SW480 (cell line): Measurements from ENCODE around the gene SQSTM1.
A peak's percentile ranks its signal among the peaks of the same experiment; 100 is the strongest.

Experiments used
- DNase-seq: peaks from one replicate; pipeline ENCODE4 v3.0.0-alpha.2; 2016; ENCODE audit warnings: low spot score

Gene SQSTM1

DNA sequence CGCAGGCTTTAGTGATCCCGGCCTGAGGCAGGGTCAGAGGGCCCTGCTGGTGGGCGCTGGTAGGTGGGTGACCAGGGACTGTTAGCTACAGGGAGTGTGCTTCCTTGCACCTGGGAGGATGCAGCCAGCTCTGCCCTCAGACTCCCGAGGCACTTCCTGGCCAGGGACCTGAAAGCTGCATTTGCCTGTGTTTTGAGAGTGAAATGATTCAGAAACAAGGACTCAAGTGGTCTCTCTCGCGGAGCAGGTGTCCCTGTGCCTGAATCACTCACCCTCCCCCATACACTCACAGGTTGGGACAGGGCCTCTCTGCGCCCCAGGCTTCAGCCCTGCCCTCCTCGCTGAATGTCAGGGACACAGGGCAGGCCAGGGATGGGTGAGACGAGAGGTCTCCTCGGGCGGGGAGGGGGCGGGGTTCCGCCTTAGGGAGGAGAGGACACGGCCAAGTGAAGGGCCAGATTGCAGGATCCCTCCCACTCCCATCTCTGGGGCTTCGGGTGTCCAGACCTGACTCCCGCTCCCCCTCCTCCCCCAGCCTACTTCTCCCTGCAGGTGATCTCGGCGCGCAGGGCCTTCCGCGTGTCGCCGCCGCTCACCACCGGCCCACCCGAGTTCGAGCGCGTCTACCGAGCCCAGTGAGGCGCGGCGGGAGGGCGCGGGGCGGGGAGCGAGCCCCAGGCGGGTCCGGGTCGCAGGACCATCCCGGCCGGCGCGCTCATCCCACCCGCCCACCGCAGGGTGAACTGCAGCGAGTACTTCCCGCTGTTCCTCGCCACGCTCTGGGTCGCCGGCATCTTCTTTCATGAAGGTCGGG is 25.4 kb upstream of the SQSTM1 start:
- peak; percentile 49 for DNase-seq

DNA sequence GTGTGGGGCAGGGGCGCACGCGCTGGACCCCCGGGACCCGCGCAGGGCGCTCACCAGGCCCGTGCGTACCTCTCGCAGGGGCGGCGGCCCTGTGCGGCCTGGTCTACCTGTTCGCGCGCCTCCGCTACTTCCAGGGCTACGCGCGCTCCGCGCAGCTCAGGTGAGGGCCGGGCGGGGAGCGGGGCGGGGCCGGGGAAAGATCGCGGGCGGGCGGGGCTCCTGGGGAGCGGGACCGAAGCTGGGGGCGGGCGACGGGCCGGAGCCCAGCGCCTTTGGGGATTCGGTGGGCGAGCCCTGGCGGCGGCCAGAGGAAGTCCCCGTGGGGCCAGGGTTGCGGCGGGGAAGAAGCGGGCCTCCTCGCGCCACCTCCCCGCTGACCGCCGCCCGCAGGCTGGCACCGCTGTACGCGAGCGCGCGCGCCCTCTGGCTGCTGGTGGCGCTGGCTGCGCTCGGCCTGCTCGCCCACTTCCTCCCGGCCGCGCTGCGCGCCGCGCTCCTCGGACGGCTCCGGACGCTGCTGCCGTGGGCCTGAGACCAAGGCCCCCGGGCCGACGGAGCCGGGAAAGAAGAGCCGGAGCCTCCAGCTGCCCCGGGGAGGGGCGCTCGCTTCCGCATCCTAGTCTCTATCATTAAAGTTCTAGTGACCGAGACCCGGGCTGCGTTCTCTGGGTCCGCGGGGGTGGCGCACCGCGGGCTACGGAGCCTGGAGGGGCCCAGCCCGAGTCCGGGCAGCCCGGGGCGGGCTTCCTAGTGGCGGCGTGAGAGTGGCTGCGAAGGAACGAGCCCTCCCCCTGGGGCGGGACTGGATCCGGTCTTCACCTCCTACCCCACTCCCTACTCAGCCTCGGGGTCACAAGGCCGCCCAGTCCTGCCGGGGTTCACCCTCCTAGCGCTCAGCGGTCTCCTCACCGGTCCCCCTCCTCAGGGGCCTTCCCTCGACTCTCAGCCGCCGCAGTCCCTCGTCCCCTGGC is 24.6 kb upstream of the SQSTM1 start:
- peak; percentile 92 for DNase-seq

DNA sequence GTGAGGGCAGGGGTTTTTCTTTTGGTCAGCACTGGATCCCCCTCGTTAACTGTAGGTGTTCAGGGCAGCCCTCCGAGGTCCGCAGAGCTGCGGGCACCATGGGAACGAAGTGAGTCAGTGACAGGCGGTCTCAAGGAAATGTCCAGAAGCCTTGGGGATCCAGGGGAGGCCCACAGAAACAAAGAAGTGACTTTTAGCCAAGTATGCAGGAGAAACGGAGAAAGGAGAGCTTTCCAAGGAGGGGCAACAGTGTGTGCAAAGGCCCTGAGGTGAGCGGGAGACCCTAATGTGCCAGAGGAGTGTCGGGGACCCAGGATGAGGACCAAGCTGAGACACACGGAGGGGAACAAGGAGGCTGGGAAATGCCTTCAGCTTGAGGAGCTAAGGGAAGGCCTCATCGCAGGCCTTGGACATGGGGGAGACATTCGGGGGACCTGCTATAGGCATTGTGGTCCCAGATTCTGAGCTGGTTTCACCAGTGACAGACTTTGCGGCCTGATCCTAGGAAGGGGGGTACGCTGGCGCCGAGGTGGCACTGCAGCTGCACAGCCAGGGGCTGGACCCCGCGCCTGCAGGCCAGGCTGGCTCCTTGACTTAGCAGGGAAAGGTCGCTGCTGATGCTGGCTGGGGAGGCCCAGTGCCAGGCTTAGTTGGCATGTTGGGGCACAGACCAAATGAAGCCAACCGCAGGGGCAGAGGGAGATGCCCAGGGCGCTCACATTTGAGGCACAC is 23.7 kb upstream of the SQSTM1 start:
- DNase-seq = no peak

DNA sequence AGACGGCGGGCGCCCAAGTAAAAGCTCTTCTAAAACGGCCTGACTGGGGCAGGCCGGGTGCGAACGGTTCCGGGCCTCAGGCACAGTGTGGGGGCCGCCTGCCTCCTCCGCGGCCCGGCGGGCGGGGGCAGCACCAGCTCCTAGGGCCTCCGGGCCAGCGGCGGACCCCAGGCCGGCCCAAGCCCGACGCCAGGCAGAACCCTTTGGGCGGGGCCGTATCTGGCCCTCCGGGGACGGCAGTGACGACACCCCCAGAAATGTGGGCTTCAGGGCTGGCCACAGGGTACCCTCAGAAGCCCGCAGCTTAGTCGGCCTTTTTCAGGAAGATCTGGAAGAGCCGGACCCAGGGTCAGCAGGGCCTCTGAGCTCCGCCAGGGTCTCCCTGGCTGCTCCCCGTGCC is 23.0 kb upstream of the SQSTM1 start:
- no peak for DNase-seq

DNA sequence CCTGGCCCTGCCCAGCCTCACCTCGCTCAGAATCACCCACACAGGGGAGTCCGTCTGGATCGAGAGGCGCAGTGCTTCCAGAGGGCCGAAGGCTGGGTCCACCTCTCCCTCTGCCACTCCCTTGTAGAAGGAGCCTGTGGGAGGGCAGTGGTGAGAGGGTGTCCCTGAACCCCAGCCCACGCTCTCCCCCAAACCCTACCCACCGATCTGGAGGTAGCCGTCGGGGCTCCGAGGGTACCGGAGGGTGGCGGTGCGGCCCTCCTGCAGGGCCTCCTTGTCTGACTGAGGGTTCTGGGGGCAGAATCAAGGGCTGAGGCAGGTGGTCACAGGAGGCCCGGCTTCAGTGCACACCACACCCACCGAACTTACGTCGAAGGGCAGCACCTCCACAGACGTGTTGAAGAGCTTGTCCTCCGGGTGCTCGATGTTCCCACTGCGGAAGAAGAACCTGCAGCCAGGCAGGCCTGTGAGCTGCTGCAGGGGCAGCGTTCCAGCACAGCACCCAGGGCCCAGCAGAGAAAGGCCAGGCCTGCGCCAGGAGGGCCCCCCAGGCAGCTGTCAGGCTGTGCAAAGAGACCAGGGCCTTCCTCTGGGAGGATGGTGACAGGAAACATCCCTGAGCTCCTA is 22.4 kb upstream of the SQSTM1 start:
- no peak for DNase-seq

DNA sequence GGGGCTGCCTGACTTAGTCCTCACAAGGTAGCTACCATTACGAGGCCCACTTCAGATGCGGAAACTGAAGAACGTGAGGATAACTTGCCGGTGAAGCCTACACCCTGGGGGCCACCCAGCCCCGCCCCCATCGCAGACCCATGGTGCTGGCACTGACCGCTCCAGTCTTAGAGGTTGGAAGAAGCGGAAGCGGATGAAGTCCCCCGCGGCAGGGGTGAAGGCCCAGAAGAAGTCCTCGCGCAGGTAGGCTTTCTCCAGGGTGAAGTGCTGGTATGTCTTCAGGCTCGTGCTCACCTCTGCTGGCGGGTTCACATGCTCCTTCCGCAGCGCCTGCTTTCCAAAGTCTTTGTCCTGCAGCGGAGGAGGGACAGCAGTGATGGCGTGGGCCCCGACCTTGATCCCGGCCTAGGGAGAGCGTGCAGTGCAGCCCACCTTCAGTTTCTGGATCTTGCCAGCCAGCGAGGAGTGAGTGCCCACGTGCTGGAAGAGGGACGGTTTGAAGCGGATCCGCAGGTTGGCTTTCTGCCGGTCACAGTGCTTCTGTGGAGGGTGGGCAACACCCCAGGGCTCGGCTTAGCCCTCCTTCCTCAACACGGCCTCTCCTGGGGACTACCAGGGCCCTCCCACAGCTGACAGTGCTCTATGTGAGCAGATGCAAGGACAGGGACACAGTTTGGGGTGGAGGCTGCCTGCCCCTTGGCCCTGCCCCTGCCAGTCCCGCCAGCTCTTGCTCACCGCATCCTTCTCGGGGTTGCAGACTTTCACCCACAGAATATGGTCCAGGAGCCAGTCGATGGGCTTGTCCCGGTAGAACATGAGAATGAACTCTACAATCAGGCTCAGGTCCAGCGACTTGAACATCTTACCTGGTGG is 21.7 kb upstream of the SQSTM1 start:
- no peak for DNase-seq

DNA sequence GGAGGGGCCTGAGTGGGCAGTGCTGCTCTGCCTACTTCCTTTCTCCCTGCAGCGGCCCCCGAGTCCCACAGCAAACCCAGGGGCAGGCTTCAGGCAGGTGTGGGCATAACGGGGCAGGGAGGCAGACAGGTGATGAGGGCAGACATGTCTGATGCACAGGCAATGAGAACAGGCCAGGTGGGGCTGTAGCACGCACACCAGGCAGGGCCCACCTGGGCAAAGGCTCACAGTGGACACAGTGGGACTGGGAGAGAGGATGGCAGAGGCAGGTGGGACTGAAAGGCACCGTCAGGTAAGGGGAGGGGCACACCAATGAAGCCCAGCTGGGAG is 21.1 kb upstream of the SQSTM1 start:
- DNase-seq = no peak

DNA sequence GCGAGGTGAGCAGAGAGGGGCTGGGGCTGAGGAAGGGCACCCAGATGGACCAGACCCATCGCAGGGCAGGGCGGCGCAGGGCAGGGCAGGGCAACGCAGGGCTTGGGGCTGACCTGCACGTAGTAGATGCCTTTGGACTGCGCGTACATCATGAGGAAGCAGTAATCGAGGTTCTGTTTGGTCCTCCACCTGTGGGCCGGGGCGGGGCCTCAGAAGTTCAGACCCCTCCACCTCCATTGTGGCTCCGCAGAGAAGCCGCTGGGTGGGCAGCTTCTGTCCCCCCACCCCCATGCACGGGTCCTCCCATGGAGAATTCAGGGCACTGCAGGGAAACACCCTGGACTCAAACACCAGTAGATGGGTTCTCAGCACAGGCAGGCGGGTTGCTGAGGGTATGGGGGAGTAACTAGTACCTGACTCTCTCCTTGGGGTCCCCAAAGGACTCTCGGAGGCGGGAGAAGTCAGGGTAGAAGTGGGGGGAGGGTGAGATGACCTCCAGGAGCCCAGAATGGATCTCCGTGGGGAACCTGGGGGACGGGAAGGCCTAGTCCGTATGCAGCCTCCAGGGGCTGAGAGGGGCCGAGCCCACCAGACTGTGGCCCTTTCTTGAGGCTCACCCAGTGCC is 20.5 kb upstream of the SQSTM1 start:
- DNase-seq = no peak

DNA sequence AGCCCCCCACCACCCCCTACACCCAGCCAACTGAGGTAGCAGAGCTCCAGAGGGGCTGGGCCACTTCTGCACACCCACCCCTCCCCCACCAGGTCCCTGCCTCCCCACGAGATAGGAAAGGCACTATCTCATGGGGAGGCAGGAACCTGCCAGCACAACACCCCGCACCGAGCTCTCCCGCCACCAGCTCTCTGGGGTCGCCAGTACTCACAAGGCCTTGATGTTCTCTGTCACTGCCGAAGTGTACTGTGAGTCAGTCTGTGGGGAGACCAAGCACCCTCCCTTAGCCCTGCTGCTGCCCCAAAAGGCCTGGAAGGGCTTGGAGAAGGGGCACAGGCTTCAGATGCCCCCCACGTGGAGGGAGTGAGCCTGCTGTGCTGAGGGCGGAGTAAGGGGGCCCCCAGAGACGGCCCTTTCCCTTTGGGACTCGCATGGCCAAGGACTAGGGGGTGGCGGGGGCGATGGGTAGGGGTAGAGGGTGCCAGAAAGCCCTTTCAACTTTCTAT is 20.0 kb upstream of the SQSTM1 start:
- no peak for DNase-seq

DNA sequence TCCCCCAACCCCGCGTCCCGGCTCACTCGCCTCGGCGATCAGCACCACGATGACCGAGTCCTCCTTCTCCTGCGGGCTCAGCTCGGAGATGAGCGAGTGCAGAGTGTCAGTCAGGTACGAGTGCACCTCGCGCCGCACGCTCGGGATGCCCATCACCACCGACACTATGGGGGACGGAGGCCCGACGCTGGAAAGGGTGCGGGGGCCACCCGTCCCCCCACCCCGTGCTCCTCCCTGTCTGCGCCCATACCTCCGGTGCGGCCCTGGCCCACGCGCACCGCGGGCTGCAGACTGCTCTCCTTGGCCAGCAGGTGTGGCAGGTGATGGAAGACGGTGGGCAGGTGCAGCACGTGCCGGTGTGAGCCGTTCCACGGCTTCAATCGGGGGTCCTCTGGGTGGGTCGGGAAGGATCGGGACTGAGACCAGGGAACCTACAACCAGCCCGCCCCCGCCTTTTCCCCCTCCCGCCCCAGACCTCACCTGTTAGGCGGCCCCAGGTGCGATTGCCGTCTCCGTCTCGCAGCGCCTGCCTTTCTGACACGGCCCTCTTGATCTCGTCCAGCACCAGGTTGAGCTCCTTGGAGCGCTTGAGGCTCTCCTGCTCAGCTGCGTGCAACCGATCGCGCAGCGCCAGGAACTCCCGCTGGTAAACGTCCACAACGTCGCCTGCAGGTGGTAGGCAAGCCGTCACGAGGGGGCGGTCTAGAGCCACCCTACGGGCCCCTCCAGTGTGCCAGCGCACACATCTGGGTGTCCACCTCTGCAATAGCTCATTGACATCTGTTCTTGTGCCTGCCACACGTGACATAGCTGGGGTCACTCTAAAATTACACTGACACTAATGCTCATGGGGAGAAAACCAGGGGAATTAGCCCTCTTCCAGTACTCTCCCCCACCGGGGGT is 19.1 kb upstream of the SQSTM1 start:
- no peak for DNase-seq

DNA sequence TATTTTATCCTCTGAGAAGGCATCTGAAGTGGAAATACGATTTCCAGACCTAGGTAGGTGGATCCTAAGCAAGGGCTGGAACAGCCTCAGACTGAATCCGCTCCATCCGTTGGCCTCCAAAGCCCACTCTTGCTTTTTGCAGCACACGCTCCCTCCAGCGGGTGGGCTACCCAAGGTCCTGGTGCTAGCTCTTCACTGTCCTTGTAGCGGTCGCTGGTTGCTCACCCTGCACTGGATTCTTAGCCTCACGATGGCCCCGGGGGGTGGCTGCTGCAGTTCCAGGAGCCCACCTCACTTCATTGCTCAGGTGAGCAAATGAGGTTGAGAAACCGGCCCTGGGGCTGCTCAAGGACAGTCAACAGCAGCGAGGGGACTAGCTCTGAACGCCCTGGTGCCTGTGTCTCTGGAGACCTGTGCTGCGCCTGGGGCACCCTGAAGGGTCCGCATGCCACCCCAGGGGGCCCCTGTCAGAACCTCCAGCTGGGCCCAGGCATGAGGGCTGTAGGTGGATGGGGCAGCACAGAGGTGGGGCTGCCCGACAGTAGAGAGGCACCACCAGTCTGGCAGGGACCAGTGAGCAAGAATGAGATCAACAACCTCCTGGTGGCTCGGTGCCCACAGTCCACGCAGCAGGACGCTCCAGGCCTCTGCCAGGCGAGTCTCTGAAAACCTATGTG is 18.4 kb upstream of the SQSTM1 start:
- no peak for DNase-seq

DNA sequence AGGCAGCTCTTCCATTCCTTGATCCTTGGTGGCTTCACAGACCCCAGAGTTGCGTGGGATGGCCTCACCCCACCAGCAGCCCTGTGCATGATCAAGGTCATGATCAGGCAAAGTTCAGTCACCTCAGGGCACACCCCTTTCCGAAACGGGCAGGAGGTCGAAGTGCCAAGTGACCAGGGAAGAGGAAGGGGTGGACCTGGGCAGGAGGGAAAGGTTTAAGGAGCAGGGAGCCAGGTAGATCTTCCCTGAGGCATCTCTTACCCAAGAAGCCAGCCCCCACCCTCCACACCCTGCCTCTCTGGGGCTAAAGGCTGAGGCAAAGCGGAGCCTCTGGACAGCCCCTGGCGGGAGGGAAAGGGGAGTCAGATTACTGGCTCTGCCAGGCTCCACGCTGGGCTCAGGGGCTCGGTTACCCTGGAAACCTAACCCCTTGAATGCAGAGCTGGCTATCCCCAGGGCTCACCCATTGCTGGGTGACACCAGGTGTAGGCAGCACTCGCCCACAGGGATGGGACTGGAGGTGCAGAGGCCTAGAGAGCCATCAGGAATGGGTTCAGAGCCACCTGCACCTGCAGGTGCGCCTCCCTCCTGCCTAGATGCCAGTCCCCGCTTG is 17.6 kb upstream of the SQSTM1 start:
- DNase-seq = peak; percentile 27

DNA sequence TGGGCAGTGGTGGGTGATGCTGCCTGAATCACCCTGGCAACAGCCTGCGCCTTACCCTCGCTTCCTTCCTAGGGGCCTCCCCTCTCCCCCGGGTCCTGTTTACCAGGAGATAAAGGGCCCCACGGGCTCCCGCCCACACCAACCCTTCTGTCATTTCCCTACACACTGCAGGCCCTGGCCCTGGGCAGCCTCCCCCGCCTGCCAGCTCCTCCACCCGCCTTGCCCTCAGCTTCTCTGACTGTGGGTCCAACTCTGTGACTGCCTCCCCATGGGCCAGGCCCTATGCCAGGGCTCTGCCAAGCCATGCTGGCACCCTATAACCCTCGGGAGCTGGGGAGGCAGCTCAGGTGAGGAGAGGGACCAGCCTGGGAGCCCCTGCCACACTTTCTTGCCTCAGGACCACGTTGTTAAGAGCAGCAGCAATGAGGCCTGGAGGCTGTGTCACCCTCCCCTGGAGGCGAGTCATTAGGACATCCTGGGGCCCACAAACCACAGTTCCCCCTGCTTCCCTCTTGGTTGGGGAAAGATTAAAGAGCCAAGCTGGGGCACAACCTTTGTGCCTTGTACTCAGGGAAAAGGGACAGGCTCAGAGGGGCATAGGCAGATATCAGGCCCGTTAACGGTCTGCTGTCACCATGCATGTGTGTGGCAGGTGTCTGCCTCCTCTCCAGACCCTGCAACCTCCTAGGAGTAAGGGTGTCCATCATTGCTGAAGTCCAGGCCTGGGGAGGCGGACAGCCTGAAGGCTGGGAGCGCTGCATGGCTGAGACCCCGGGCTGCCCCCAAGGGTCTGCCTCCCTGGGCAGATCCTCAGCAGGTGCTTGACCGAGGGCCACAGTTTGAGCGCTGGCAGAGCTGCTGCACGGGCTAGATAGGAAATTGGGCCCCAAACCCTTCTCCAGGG is 16.8 kb upstream of the SQSTM1 start:
- DNase-seq = peak; percentile 20

DNA sequence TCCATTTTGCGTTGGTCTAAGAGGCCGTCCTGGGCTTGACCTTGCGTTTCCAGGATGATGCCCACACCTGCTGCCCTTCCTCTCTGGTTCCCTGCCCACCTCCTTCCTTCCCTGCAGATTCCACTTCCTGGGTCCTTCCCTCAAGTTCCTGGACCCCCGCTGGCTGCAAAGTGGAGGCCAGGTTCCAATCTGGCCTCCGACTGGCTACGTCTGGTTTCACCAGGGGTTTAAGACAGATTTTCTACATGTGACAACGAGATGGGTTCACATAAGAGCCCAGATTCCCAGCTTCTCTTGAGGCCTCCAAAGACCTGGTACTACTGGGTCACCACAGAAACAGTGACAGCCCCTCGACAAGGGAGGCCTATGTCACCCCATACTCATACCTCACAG is 16.2 kb upstream of the SQSTM1 start:
- DNase-seq = no peak

DNA sequence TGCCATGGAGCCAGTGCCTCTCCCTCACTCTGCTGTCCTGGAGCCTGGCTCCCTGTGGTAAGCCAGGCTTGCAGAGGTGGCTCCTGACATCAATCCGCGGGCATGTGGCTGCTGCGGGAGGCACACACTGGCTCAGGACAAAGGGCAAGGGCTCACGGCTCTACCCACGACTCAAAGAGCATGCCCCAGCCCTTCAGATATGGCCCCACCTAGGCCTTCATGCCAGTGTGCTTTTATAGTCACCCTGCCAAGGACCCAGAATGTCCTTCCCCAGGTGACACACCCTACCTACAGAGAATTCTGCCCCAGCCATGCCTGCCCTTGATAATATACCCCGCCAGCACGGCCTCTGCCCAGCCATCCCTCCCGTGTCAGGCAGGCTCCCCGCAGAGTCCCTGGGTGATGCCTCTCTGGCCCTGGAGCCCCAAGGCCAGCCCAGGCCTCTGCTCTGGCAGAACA is 15.6 kb upstream of the SQSTM1 start:
- peak; percentile 41 for DNase-seq

DNA sequence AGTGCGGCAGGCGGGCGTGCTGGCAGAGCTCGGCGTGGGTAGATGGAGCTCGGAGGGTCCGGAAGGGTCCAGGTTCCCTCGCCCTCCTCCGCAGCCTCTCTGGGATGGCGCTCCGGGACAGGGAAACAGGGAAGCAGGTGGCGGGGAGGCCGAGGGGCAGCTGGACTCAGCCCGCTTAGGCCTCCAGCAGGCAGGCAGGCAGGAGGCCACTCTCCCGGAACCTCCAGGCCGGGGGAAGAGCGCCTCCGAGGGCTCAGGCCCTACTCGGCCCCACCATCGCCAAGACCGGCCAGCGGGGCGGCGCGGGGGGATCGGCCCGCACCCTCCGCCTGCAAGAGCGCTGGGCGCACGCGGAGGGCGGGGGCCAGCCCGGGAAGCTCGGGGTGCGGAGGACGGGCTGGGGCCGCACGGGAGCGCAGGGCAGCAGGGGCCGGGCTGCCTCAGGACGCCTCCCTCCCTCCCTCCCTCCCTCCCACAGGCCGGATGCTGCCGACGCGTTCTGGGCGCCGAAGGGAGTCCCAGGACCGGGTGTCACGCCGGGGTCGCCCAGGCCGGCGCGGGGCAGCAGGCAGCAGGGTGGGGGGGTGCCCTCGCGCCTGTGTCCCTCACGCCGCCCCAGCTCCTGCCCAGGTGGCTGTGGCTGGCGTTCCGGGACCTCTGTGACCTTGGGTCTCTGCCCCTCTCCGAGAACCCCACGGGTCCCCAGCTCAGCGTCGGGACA is 15.0 kb upstream of the SQSTM1 start:
- DNase-seq = peak; percentile 32
